ENCODE measurements around the gene HES7. TPM values are rescaled to one million over a fixed set of nuclear protein-coding genes. Genes with fewer than 3 reads are reported as not detected.
"Not testable (repeated sequence)": the region's sequence is repeated elsewhere in the genome, so short reads cannot be mapped to it uniquely, and the experiment has no call there.

Gene HES7
- polyA plus RNA-seq, 1 experiment, result not detected

DNA sequence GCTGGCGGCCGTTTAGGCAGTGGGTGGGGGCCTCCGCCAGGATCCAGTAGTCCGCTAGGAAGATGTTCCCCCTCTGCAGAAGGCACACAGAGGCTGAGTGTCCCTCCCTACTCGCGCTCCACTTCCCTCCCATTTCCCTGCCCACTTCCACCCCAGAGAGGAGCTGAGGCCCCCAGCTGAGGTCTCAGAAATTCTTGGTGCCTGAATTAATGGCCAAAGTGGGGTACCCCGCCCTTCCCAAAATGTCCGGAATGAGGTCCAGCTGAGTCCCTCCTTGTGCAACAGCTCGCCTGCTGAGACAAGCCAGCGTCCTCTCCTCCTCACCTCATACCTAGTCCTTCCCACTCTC, 13.5 kb downstream of the HES7 start:
- Histone ChIP-seq H3K4me3 (ENCODE audit: low read depth, low read length) (no peak overlapping the region), H3K27me3 (ENCODE audit: control insufficient read depth, insufficient read depth, low read length) (peaks cover 49% of the 10 kb centered on the region)
- POLR2A ChIA-PET, result no interaction called here

GRCh38 chr17:8109661-8110455, 14.0 kb downstream of the HES7 start:
- Histone ChIP-seq H3K27ac (ENCODE audit: low read depth, low read length) (no peak overlapping the region), H3K4me3 (ENCODE audit: low read depth, low read length) (peak overlapping the region; percentile 15; the same call in 1 of the 2 replicates), H3K9me3 (ENCODE audit: control insufficient read depth, insufficient read depth, low read length) (no peaks in the 10 kb centered on the region; the same call in 1 of the 2 replicates), H3K27me3 (ENCODE audit: control insufficient read depth, insufficient read depth, low read length) (peaks cover 45% of the 10 kb centered on the region)
- CTCF ChIA-PET, result interaction anchor here (0.7 to 3.8 kb wide), 11 partner anchors 8 to 706 kb away, joined by 3 to 25 read pairs (median 5); partner anchors contain the start of genes ALOXE3 and TMEM256
- DNase-seq (ENCODE audit: low read depth, low spot score), result no peak
- peak; percentile 70 for TF ChIP-seq CTCF (IDR thresholded peaks at IDR 0.05; ENCODE audit: low read depth, low read length)
- POLR2A ChIA-PET, result no interaction called here

More for the DNA sequence above, 13.5 kb downstream of the HES7 start:
- CTCF ChIA-PET, result interaction anchor here (0.6 to 3.8 kb wide), 13 partner anchors 8 to 52 kb away, joined by 3 to 25 read pairs (median 4); partner anchors contain the start of gene ALOXE3
- DNase-seq (ENCODE audit: low read depth, low spot score), result no peak
- H3K27ac ChIP-seq (ENCODE audit: low read depth, low read length), result no peak overlapping the region
- H3K9me3 ChIP-seq (ENCODE audit: control insufficient read depth, insufficient read depth, low read length), result no peaks in the 10 kb centered on the region; the same call in 1 of the 2 replicates
- no peak; the same call in 1 of the 2 replicates for TF ChIP-seq CTCF (IDR thresholded peaks at IDR 0.05; ENCODE audit: low read depth, low read length)

DNA sequence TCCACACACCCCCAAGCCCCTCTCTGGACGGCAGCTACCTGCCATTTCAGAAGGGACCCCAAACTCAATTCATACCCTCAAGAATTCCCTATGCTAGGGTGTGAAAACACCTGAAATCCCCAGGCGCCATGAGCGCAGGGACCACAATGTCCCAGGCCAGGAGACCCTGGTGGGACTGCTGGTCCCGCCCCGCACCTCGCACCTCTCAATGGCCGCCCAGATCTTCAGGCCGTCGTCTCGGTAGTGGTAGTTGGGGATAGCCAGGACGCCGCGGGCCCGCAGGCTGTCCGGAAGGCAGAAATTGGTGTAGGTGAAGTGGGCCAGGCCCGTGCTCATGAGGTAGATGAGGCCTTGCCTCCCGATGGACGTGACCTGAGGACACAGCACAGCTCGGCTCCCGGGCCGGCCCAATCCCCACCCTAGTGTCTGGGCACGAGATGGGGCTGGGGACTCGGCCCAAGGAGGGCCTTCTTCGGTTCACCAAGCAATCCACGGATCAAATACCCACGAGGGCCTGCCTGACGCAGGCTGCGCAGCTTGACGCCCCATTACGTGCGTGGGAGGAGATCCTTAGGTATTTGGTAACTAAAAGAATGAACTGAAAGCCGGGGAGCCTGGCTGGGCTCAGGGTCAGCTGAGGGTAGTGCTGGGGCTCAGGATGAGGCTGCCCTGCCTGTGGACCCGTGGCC, 14.8 kb downstream of the HES7 start:
- H3K4me3 ChIP-seq (ENCODE audit: low read depth, low read length), result no peak overlapping the region
- no peak for DNase-seq (ENCODE audit: low read depth, low spot score)
- ChIA-PET CTCF (interaction anchor here (1.3 to 3.8 kb wide), 4 partner anchors 9 to 49 kb away, joined by 3 to 25 read pairs (median 18); partner anchors contain the start of gene ALOXE3), POLR2A (no interaction called here)
- no peaks in the 10 kb centered on the region; the same call in 1 of the 2 replicates for H3K9me3 ChIP-seq (ENCODE audit: control insufficient read depth, insufficient read depth, low read length)
- no peak overlapping the region for H3K27ac ChIP-seq (ENCODE audit: low read depth, low read length)
- H3K27me3 ChIP-seq (ENCODE audit: control insufficient read depth, insufficient read depth, low read length), result peaks cover 39% of the 10 kb centered on the region
- TF ChIP-seq CTCF (IDR thresholded peaks at IDR 0.05; ENCODE audit: low read depth, low read length), result no peak

DNA sequence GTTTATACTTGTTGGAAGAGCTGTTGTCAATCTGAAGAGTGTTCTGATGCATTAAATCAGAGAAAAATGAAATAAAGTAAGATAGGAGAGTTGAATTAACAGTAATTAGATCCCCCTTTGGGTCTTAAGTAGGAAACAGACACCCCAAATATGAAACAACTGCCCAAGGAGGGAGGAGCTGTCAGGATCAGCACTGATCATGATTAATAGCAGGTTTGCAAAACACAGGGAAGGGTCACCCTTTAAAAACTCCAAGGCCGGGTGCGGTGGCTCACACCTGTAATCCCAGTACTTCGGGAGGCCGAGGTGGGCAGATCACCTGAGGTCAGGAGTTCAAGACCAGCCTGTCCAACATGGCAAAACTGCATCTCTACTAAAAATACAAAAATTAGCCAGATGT, 16.9 kb downstream of the HES7 start:
- H3K4me3 ChIP-seq (ENCODE audit: low read depth, low read length); H3K27ac ChIP-seq (ENCODE audit: low read depth, low read length); POLR2A ChIA-PET; H3K9me3 ChIP-seq (ENCODE audit: control insufficient read depth, insufficient read depth, low read length); DNase-seq (ENCODE audit: low read depth, low spot score): not testable (repeated sequence)
- peaks cover 35% of the 10 kb centered on the region for H3K27me3 ChIP-seq (ENCODE audit: control insufficient read depth, insufficient read depth, low read length)
- CTCF ChIA-PET, result interaction anchor here (0.8 to 3.9 kb wide), 2 partner anchors 12 to 13 kb away, joined by 5 to 19 read pairs; partner anchors contain the start of gene ALOXE3

GRCh38 chr17:8105957-8106398, 17.9 kb downstream of the HES7 start:
- H3K27ac ChIP-seq (ENCODE audit: low read depth, low read length), result no peak overlapping the region
- no peak for DNase-seq (ENCODE audit: low read depth, low spot score)
- TF ChIP-seq CTCF (IDR thresholded peaks at IDR 0.05; ENCODE audit: low read depth, low read length), result no peak
- POLR2A ChIA-PET, result no interaction called here
- H3K9me3 ChIP-seq (ENCODE audit: control insufficient read depth, insufficient read depth, low read length), result no peaks in the 10 kb centered on the region; the same call in 1 of the 2 replicates
- CTCF ChIA-PET, result interaction anchor here (1.0 to 3.9 kb wide), 3 partner anchors 13 to 62 kb away, joined by 3 to 19 read pairs (median 4); partner anchors contain the start of gene ALOXE3
- H3K27me3 ChIP-seq (ENCODE audit: control insufficient read depth, insufficient read depth, low read length), result peaks cover 27% of the 10 kb centered on the region
- H3K4me3 ChIP-seq (ENCODE audit: low read depth, low read length), result no peak overlapping the region

Measured in AG04450 (cell line).